HCT116 (cell line): ENCODE results near the gene RYR2. TPM values are rescaled to one million over a fixed set of nuclear protein-coding genes. Genes with fewer than 3 reads are reported as not detected.

Experiments used
- ATAC-seq: fragments of 200-7000 bp; cut with Tn5 transposase; 2 replicates; pipeline ENCODE4 v1.9.1; 2020; ENCODE audit warnings: mild to moderate bottlenecking, moderate library complexity
- BruUV-seq: library from RNA; stranded (reverse); fragments of 400-500 nt; replicated peaks from 2 replicates; lab custom pipeline; 2021; lab: Mats Ljungman, UMichigan
- CTCF ChIA-PET: fragments of 300-600 bp; sonication (Branson Sonifier 250); formaldehyde crosslinking; loops from one replicate; lab custom pipeline; 2021; ENCODE audit warnings: antibody characterized with exemption; lab: Charles Lee
- POLR2A ChIA-PET: fragments of 300-600, 350-600 bp; sonication (Branson Sonifier 250); formaldehyde crosslinking; loops from one replicate; lab custom pipeline; 2021; ENCODE audit warnings: antibody characterized with exemption; lab: Charles Lee
- RAD21 ChIA-PET, 2 experiments: fragments of 300-600 bp; sonication (Branson Sonifier 250); formaldehyde crosslinking; loops; one replicate each; lab custom pipeline; 2023; ENCODE audit warnings: low total read pairs in 2 of 2; ENCODE audit not compliant: uncharacterized antibody in 2 of 2, unreplicated experiment in 2 of 2, low non-redundant PET in 1 of 2; lab: Charles Lee
- DNase-seq: peaks from one replicate; pipeline ENCODE4 v3.0.0-alpha.2; 2010; ENCODE audit warnings: low read depth, low spot score
- H2AFZ ChIP-seq: fragments of 200-600 bp; shearing (Covaris generic), sonication (generic); 2 replicates; pipeline ENCODE4 v1.6.1; 2017; ENCODE audit warnings: low read depth, mixed run types, mixed read lengths, antibody characterized with exemption, low read length; ENCODE audit not compliant: poor library complexity, severe bottlenecking
- H3K27ac ChIP-seq: 2 replicates; pipeline ENCODE4 v1.5.1; 2012; ENCODE audit warnings: low read depth, low read length
- H3K27me3 ChIP-seq: fragments of 200-600 bp; sonication (generic); 2 replicates; pipeline ENCODE4 v1.6.1; 2016; ENCODE audit warnings: mixed run types, low read length, mixed read lengths; ENCODE audit not compliant: insufficient read depth
- H3K36me3 ChIP-seq, 2 experiments: fragments of 200-500 bp in 1 of 2; fragments of 200-600 bp in 1 of 2; sonication (Bioruptor generic) in 1 of 2; sonication (generic) in 1 of 2; 2 replicates each; pipeline versions ENCODE4 v1.5.1 to v1.6.1; 2014 to 2016; ENCODE audit warnings: low read length in 2 of 2, inconsistent platforms in 1 of 2, mixed read lengths in 1 of 2, mixed run types in 1 of 2; ENCODE audit not compliant: insufficient read depth in 2 of 2, control insufficient read depth in 1 of 2
- H3K4me1 ChIP-seq, 2 experiments: fragments of 200-600 bp in 1 of 2; sonication (generic) in 1 of 2; 2 replicates each; pipeline versions ENCODE4 v1.5.1 to v1.6.1; 2012 to 2017; ENCODE audit warnings: low read length in 2 of 2, inconsistent platforms in 1 of 2, mild to moderate bottlenecking in 1 of 2, mixed read lengths in 1 of 2, mixed run types in 1 of 2, moderate library complexity in 1 of 2; ENCODE audit not compliant: insufficient read depth in 2 of 2, control insufficient read depth in 1 of 2
- H3K4me2 ChIP-seq: fragments of 200-600 bp; sonication (generic); 2 replicates; pipeline ENCODE4 v1.6.1; 2017; ENCODE audit warnings: mixed run types, low read length, mixed read lengths
- H3K4me3 ChIP-seq, 2 experiments: fragments of 200-600 bp in 1 of 2; sonication (generic) in 1 of 2; replicated peaks in 1 of 2; 2 replicates each; pipeline ENCODE4 v1.5.1; 2011 to 2016; ENCODE audit warnings: low read length in 2 of 2, control low read depth in 1 of 2, low read depth in 1 of 2, mild to moderate bottlenecking in 1 of 2, mixed read lengths in 1 of 2, mixed run types in 1 of 2
- H3K79me2 ChIP-seq: fragments of 200-600 bp; sonication (generic); 2 replicates; pipeline ENCODE4 v1.6.1; 2017; ENCODE audit warnings: mild to moderate bottlenecking, mixed run types, low read length, moderate library complexity, mixed read lengths; ENCODE audit not compliant: insufficient read depth
- H3K9ac ChIP-seq: fragments of 200-600 bp; sonication (generic); 2 replicates; pipeline ENCODE4 v1.6.1; 2016; ENCODE audit warnings: low read length, mixed read lengths
- H3K9me2 ChIP-seq: fragments of 200-600 bp; sonication (generic), shearing (Covaris generic); 2 replicates; pipeline ENCODE4 v1.6.1; 2017; ENCODE audit warnings: mixed run types, mild to moderate bottlenecking, moderate library complexity; ENCODE audit not compliant: insufficient read depth
- H3K9me3 ChIP-seq, 2 experiments: fragments of 200-500 bp in 1 of 2; fragments of 200-600 bp in 1 of 2; sonication (Bioruptor generic) in 1 of 2; sonication (generic) in 1 of 2; 2 replicates each; pipeline ENCODE4 v1.6.1; 2014 to 2017; ENCODE audit warnings: low read length in 2 of 2, mixed read lengths in 2 of 2, inconsistent platforms in 1 of 2, low read depth in 1 of 2, mild to moderate bottlenecking in 1 of 2, mixed run types in 1 of 2, moderate library complexity in 1 of 2; ENCODE audit not compliant: control insufficient read depth in 1 of 2, insufficient read depth in 1 of 2
- H4K20me1 ChIP-seq: fragments of 200-600 bp; sonication (generic), shearing (Covaris generic); 2 replicates; pipeline ENCODE4 v1.6.1; 2017; ENCODE audit warnings: mixed run types, mild to moderate bottlenecking, moderate library complexity; ENCODE audit not compliant: insufficient read depth
- CBX3 ChIP-seq: IDR thresholded peaks from 2 replicates; pipeline ENCODE4 v1.6.1; 2012; ENCODE audit warnings: low read depth
- CEBPB ChIP-seq: IDR thresholded peaks from 2 replicates; pipeline ENCODE4 v1.6.1; 2012; ENCODE audit warnings: low read depth
- EGR1 ChIP-seq: IDR thresholded peaks from 2 replicates; pipeline ENCODE4 v1.6.1; 2012; ENCODE audit warnings: low read depth
- ELF1 ChIP-seq: IDR thresholded peaks from 2 replicates; pipeline ENCODE4 v1.6.1; 2012; ENCODE audit warnings: low read depth, borderline replicate concordance
- EZH2phosphoT487 ChIP-seq: fragments of 200-600 bp; IDR thresholded peaks from 2 replicates; pipeline ENCODE4 v1.6.1; 2018; ENCODE audit warnings: antibody characterized with exemption, borderline replicate concordance
- FOSL1 ChIP-seq: IDR thresholded peaks from 2 replicates; pipeline ENCODE4 v1.6.1; 2012; ENCODE audit warnings: low read depth
- MAX ChIP-seq: IDR thresholded peaks from 2 replicates; pipeline ENCODE4 v1.6.1; 2012
- POLR2A ChIP-seq: IDR thresholded peaks from 2 replicates; pipeline ENCODE4 v1.7.0; 2011; ENCODE audit warnings: borderline replicate concordance; ENCODE audit not compliant: insufficient read depth, insufficient read length; ENCODE audit errors: extremely low read depth
- POLR2AphosphoS5 ChIP-seq: IDR thresholded peaks from 2 replicates; pipeline ENCODE4 v1.6.1; 2011; ENCODE audit warnings: mild to moderate bottlenecking, low read depth, low read length, moderate library complexity
- RAD21 ChIP-seq: IDR thresholded peaks from 2 replicates; pipeline ENCODE4 v1.6.1; 2012; ENCODE audit warnings: low read depth, mild to moderate bottlenecking
- SIN3A ChIP-seq: IDR thresholded peaks from 2 replicates; pipeline ENCODE4 v1.6.1; 2012; ENCODE audit warnings: low read depth
- SP1 ChIP-seq: IDR thresholded peaks from 2 replicates; pipeline ENCODE4 v1.6.1; 2012; ENCODE audit warnings: low read depth
- TCF7L2 ChIP-seq: IDR thresholded peaks from 2 replicates; pipeline ENCODE4 v1.7.0; 2011; ENCODE audit warnings: borderline replicate concordance, inconsistent platforms; ENCODE audit not compliant: insufficient read depth, insufficient read length; ENCODE audit errors: extremely low read depth
- YY1 ChIP-seq: IDR thresholded peaks from 2 replicates; pipeline ENCODE4 v1.6.1; 2011; ENCODE audit warnings: low read length, low read depth, moderate library complexity, mild to moderate bottlenecking; ENCODE audit not compliant: insufficient replicate concordance; ENCODE audit errors: extremely low read depth
- ZFX ChIP-seq: fragments of 450-650 bp; IDR thresholded peaks from 2 replicates; pipeline ENCODE4 v1.6.1; 2017
- ZNF274 ChIP-seq: fragments of 200-500 bp; sonication (Bioruptor generic); IDR thresholded peaks from 2 replicates; pipeline ENCODE4 v1.6.1; 2014; ENCODE audit warnings: mild to moderate bottlenecking, low read depth, low read length, inconsistent platforms
- intact Hi-C: fragments of 100-400 bp; cut with micrococcal nuclease; formaldehyde crosslinking; loops from 2 replicates; pipeline ENCODE4 v1.10.0; 2022
- total RNA-seq: library from RNA; stranded (reverse); gene quantifications from one replicate; pipeline ENCODE4 v1.2.1, GENCODE V29; 2021; ENCODE audit not compliant: unreplicated experiment
- TF ChIP-seq, protein P1 (sequence below): IDR thresholded peaks from 2 replicates; pipeline ENCODE4 v1.6.1; 2012
- TF ChIP-seq, protein P2 (sequence below): IDR thresholded peaks from 2 replicates; pipeline ENCODE4 v1.6.1; 2011; ENCODE audit warnings: mild to moderate bottlenecking, low read length, moderate library complexity; ENCODE audit not compliant: insufficient replicate concordance; ENCODE audit errors: extremely low read depth
- TF ChIP-seq, protein P3 (sequence below): IDR thresholded peaks from 2 replicates; pipeline ENCODE4 v1.6.1; 2012; ENCODE audit warnings: low read depth

The RYR2 gene
- total RNA-seq, 1 experiment from 2014 or later = 0.02 TPM

DNA sequence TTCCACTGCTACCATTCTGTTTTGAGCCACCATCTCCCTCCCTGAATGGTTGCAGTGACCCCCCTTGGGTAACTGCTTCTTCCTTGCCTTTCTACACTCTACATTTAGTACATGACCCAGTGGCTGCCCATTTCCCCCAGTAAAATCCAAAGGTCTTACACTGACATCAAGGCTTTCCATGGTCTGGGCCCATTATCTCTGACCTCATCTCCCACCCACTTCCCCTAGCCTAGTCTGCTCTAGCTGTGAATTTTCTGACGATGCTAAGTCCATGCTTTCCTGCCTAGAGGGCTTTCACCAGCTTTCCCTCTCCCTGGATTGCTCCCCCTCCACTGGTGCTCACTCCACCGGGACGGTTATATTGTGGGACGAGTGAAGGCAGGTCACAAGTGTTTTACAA lies 219.2 kb downstream of the RYR2 start:
- CTCF ChIA-PET = no interaction called here
- no peaks in the 10 kb centered on the region for H3K79me2 ChIP-seq
- ATAC-seq = no peak

More for the DNA sequence above, 219.2 kb downstream of the RYR2 start:
- H3K27ac ChIP-seq = no peak overlapping the region
- H3K36me3 ChIP-seq = no peaks in the 10 kb centered on the region
- no TSS peak for BruUV-seq
- ChIA-PET RAD21 (no interaction called here), POLR2A (no interaction called here)
- no peak overlapping the region for H3K9ac ChIP-seq
- H3K9me3 ChIP-seq = no peaks in the 10 kb centered on the region
- DNase-seq = no peak
- H3K27me3 ChIP-seq = no peaks in the 10 kb centered on the region
- TF ChIP-seq YY1 (no peak), RAD21 (no peak), ELF1 (no peak), FOSL1 (no peak), SP1 (no peak), TCF7L2 (no peak), ZFX (no peak), CEBPB (no peak), SIN3A (no peak), CBX3 (no peak), ZNF274 (no peak), POLR2A (no peak), POLR2AphosphoS5 (no peak), EZH2phosphoT487 (no peak), EGR1 (no peak), MAX (no peak)
- TF ChIP-seq, protein P1, sequence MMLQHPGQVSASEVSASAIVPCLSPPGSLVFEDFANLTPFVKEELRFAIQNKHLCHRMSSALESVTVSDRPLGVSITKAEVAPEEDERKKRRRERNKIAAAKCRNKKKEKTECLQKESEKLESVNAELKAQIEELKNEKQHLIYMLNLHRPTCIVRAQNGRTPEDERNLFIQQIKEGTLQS = no peak
- TF ChIP-seq, protein P2, sequence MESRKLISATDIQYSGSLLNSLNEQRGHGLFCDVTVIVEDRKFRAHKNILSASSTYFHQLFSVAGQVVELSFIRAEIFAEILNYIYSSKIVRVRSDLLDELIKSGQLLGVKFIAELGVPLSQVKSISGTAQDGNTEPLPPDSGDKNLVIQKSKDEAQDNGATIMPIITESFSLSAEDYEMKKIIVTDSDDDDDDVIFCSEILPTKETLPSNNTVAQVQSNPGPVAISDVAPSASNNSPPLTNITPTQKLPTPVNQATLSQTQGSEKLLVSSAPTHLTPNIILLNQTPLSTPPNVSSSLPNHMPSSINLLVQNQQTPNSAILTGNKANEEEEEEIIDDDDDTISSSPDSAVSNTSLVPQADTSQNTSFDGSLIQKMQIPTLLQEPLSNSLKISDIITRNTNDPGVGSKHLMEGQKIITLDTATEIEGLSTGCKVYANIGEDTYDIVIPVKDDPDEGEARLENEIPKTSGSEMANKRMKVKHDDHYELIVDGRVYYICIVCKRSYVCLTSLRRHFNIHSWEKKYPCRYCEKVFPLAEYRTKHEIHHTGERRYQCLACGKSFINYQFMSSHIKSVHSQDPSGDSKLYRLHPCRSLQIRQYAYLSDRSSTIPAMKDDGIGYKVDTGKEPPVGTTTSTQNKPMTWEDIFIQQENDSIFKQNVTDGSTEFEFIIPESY = no peak
- TF ChIP-seq, protein P3, sequence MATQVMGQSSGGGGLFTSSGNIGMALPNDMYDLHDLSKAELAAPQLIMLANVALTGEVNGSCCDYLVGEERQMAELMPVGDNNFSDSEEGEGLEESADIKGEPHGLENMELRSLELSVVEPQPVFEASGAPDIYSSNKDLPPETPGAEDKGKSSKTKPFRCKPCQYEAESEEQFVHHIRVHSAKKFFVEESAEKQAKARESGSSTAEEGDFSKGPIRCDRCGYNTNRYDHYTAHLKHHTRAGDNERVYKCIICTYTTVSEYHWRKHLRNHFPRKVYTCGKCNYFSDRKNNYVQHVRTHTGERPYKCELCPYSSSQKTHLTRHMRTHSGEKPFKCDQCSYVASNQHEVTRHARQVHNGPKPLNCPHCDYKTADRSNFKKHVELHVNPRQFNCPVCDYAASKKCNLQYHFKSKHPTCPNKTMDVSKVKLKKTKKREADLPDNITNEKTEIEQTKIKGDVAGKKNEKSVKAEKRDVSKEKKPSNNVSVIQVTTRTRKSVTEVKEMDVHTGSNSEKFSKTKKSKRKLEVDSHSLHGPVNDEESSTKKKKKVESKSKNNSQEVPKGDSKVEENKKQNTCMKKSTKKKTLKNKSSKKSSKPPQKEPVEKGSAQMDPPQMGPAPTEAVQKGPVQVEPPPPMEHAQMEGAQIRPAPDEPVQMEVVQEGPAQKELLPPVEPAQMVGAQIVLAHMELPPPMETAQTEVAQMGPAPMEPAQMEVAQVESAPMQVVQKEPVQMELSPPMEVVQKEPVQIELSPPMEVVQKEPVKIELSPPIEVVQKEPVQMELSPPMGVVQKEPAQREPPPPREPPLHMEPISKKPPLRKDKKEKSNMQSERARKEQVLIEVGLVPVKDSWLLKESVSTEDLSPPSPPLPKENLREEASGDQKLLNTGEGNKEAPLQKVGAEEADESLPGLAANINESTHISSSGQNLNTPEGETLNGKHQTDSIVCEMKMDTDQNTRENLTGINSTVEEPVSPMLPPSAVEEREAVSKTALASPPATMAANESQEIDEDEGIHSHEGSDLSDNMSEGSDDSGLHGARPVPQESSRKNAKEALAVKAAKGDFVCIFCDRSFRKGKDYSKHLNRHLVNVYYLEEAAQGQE = no peak
- no peaks in the 10 kb centered on the region for H3K4me1 ChIP-seq
- no peak overlapping the region for H3K4me3 ChIP-seq
- H3K9me2 ChIP-seq = no peaks in the 10 kb centered on the region
- no peaks in the 10 kb centered on the region for H4K20me1 ChIP-seq
- H2AFZ ChIP-seq = no peak overlapping the region
- intact Hi-C loops = no loop called here
- no peak overlapping the region for H3K4me2 ChIP-seq
